ENCODE data around the gene NR6A1. TPM values are rescaled to one million over a fixed set of nuclear protein-coding genes. Genes with fewer than 3 reads are reported as not detected.

Gene NR6A1
- total and polyA plus RNA-seq, 12 donors: 0.29 to 2.0 (median 1.2) TPM

DNA sequence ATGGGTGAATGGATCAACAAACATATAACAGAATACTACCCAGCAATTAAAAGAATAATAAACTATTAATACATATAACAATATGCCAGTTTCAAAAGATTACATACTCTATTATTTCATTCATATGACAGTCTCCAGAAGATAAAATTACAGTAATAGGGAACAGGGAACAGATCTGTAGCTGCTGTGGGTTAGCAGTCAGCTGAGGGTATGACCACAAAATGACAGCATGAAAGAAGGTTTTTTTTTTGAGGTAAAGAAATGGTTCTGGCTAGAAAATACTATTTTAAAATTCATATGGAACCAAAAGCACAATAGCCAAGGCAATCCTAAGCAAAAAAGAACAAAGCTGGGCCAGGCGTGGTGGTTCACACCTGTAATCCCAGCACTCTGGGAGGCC, 190.9 kb downstream of the NR6A1 start:
- ATAC-seq: no peak

DNA sequence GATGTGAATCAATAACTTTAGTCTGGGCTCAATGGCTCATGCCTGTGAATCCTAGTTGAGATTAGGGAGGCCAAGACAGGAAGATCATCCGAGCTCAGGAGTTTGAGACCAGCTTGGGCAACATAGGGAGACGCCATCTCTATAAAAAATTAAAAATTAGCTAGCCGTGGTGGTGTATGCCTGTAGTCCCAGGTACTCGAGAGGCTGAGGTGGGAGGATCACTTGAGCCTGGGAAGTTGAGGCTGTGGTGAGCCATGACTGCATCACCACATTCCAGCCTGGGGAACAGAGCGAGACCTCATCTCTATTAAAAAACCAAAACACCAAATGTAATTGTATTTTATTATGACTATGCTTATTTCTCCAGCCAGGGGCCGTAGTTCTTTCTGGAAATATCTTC, 194.4 kb downstream of the NR6A1 start:
- Histone ChIP-seq H3K36me3 (no peaks in the 10 kb centered on the region), H3K4me1 (no peaks in the 10 kb centered on the region), H3K27me3 (no peaks in the 10 kb centered on the region), H3K27ac (no peak overlapping the region), H3K9me3 (no peaks in the 10 kb centered on the region), H3K4me3 (no peak overlapping the region)
- 93 to 94% methylated on average over 6 of the region's 6 CpGs for WGBS, 2 donors
- TF ChIP-seq, protein P1, sequence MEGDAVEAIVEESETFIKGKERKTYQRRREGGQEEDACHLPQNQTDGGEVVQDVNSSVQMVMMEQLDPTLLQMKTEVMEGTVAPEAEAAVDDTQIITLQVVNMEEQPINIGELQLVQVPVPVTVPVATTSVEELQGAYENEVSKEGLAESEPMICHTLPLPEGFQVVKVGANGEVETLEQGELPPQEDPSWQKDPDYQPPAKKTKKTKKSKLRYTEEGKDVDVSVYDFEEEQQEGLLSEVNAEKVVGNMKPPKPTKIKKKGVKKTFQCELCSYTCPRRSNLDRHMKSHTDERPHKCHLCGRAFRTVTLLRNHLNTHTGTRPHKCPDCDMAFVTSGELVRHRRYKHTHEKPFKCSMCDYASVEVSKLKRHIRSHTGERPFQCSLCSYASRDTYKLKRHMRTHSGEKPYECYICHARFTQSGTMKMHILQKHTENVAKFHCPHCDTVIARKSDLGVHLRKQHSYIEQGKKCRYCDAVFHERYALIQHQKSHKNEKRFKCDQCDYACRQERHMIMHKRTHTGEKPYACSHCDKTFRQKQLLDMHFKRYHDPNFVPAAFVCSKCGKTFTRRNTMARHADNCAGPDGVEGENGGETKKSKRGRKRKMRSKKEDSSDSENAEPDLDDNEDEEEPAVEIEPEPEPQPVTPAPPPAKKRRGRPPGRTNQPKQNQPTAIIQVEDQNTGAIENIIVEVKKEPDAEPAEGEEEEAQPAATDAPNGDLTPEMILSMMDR (IDR thresholded peaks at IDR 0.05): no peak
- intact Hi-C loops (cut with DNase I): no loop called here
- no peak for ATAC-seq
- DNase-seq: no peak

More for the DNA sequence above, 190.9 kb downstream of the NR6A1 start:
- H3K36me3 ChIP-seq: no peaks in the 10 kb centered on the region
- no peaks in the 10 kb centered on the region for H3K9me3 ChIP-seq
- no peak overlapping the region for H3K27ac ChIP-seq
- DNase-seq: no peak
- no peaks in the 10 kb centered on the region for H3K27me3 ChIP-seq
- 97 to 100% methylated on average over 1 of the region's 1 CpG for WGBS, 2 donors
- intact Hi-C loops (cut with DNase I): no loop called here
- TF ChIP-seq, protein P1 (IDR thresholded peaks at IDR 0.05): no peak
- H3K4me1 ChIP-seq: no peaks in the 10 kb centered on the region
- no peak overlapping the region for H3K4me3 ChIP-seq

DNA sequence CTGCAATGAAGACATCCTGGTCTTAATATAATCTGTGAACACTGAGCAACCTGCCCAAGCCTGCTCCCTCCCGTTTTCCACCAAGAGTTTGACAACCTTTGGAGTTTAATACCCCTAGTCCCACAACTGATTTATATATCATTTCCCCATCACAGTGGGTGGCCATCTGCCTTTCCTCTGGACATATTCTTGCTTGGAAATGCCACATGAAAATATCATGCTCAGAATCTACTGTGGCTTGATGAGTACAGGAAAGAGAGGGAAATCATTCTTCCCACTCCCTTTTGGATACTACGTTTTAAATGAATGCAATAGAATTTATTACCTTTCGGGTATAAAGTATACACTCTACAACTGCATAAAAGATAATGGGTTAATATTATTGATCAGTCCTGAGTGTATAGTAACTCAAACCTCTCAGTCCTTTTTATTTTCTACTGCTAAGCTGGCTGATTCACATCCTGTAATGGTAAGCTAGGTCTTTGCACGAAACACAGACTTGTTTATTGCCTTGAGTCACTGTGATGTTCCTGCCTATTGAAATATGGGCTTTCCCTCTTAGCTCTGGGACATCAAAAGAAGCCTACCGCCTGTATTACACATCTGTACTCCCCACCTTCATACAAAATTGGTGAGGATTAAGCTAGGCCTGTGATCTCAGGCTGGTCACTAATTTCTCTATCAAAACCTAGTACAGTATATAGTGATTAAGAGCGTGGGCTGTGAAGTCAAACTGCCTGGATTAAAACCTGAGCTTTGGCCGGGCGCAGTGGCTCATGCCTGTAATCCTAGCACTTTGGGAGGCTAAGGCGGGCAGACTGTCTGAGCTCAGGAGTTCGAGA, 196.4 kb downstream of the NR6A1 start:
- Histone ChIP-seq H3K9me3 (no peaks in the 10 kb centered on the region), H3K27me3 (no peaks in the 10 kb centered on the region), H3K4me1 (peaks cover 0 to 4% (median 0%) of the 10 kb centered on the region in 9 donors), H3K27ac (no peak overlapping the region), H3K4me3 (no peak overlapping the region), H3K36me3 (no peaks in the 10 kb centered on the region)
- DNase-seq: no peak
- 87 to 89% methylated on average over 10 of the region's 10 CpGs for WGBS, 2 donors
- intact Hi-C loops (cut with DNase I): no loop called here
- TF ChIP-seq, protein P1 (IDR thresholded peaks at IDR 0.05): no peak
- no peak for ATAC-seq

DNA sequence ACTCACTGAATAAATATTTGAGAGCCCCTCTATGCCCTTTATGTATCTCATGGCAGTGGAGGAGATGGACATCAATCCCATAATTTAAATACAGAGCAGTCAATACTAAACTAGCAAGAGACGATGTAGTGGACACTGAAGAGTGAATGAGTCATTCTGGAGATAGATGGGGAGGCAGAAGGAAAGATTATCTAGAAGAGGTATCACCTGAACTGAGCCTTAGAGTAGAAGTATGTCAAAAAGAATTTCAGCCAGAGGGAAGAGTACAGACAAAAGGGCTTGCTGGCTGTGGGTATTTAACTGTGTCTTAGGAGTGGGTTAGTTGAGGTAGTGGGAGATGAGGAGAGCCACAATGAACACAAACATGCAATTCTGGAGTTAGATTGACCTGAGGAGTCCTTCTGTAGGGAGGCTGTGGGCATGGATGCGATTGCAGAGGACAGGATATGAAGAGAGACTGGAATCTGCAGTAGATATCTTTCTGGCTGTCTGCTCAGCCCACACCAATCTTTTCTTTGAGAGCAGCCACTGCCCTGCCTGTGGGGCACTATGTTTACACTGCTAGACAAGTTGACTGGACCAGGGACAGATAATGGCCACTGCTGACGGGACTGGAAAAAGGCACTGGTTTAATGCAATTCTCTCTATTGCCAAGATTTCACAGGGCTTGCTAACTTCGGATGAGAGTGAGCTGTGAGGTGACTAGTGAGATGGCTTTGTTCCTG, 200.0 kb downstream of the NR6A1 start:
- WGBS, 2 donors: 57 to 67% methylated on average over 4 of the region's 4 CpGs
- no peaks in the 10 kb centered on the region for H3K36me3 ChIP-seq
- ATAC-seq: peak in 1 of 8 donors; percentile 41

More for the DNA sequence above, 200.0 kb downstream of the NR6A1 start:
- no peak for DNase-seq
- TF ChIP-seq, protein P1 (IDR thresholded peaks at IDR 0.05): no peak
- Histone ChIP-seq H3K27ac (no peak overlapping the region), H3K9me3 (no peaks in the 10 kb centered on the region), H3K4me3 (no peak overlapping the region), H3K4me1 (peaks cover 0 to 7% (median 0%) of the 10 kb centered on the region in 9 donors), H3K27me3 (no peaks in the 10 kb centered on the region)
- intact Hi-C loops (cut with DNase I): no loop called here

All from heart right ventricle (tissue), 16 donors.